Measurements from ENCODE around the gene TMEM59L.
"Not testable (repeated sequence)": the region's sequence is repeated elsewhere in the genome, so short reads cannot be mapped to it uniquely, and the experiment has no call there.

GRCh38 chr19:18592732-18593131, 19.9 kb upstream of the TMEM59L start:
- TF ChIP-seq, protein P1, sequence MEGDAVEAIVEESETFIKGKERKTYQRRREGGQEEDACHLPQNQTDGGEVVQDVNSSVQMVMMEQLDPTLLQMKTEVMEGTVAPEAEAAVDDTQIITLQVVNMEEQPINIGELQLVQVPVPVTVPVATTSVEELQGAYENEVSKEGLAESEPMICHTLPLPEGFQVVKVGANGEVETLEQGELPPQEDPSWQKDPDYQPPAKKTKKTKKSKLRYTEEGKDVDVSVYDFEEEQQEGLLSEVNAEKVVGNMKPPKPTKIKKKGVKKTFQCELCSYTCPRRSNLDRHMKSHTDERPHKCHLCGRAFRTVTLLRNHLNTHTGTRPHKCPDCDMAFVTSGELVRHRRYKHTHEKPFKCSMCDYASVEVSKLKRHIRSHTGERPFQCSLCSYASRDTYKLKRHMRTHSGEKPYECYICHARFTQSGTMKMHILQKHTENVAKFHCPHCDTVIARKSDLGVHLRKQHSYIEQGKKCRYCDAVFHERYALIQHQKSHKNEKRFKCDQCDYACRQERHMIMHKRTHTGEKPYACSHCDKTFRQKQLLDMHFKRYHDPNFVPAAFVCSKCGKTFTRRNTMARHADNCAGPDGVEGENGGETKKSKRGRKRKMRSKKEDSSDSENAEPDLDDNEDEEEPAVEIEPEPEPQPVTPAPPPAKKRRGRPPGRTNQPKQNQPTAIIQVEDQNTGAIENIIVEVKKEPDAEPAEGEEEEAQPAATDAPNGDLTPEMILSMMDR (IDR thresholded peaks at IDR 0.05): not testable (repeated sequence)
- not testable (repeated sequence) for TF ChIP-seq POLR2A (IDR thresholded peaks at IDR 0.05)

All from heart left ventricle (tissue), 13 donors.